HepG2 (cell line): Measurements from ENCODE around the gene PAK2. TPM values are rescaled to one million over a fixed set of nuclear protein-coding genes. Genes with fewer than 3 reads are reported as not detected.
A peak's percentile ranks its signal among the peaks of the same experiment; 100 is the strongest.

Experiments used
- ATAC-seq: fragments of 200-7000 bp; cut with Tn5 transposase; 3 replicates; pipeline ENCODE4 v1.9.1; 2020; ENCODE audit warnings: mild to moderate bottlenecking, moderate library complexity
- BruUV-seq: library from RNA; stranded (reverse); fragments of 400-500 nt; replicated peaks from 2 replicates; lab custom pipeline; 2021; lab: Mats Ljungman, UMichigan
- CTCF ChIA-PET: fragments of 300-600 bp; formaldehyde crosslinking; extraction: SDS; loops from one replicate; lab custom pipeline; 2021; ENCODE audit warnings: low total read pairs, inconsistent platforms, low intra/inter-chr PET ratio; lab: Yijun Ruan, JAX
- POLR2A ChIA-PET: fragments of 350-600 bp; sonication (Branson Sonifier 250); formaldehyde crosslinking; loops from one replicate; lab custom pipeline; 2020; ENCODE audit warnings: antibody characterized with exemption, inconsistent platforms; lab: Yijun Ruan, JAX
- DNase-seq: peaks from one replicate; pipeline ENCODE4 v3.0.0-alpha.2; 2015; ENCODE audit warnings: low spot score
- FAIRE-seq: peaks from 3 replicates; lab custom pipeline; 2011; peaks lifted over from hg19 to GRCh38; lab: Jason Lieb, UNC
- H2AFZ ChIP-seq: one replicate; pipeline ENCODE4 v1.6.1; 2011; ENCODE audit warnings: low read length, inconsistent platforms
- H3K27ac ChIP-seq: fragments of 300-600 bp; 3 replicates; pipeline ENCODE4 v1.8.0; 2011; ENCODE audit warnings: mixed run types, mild to moderate bottlenecking, mixed read lengths, low read length, inconsistent platforms; ENCODE audit not compliant: insufficient read depth; ENCODE audit errors: extremely low read length
- H3K27me3 ChIP-seq, 2 experiments: fragments of 200-600 bp in 1 of 2; 2 replicates in 1 of 2; 3 replicates in 1 of 2; pipeline versions ENCODE4 v1.6.0 to v1.8.0; 2011; ENCODE audit warnings: low read length in 2 of 2, mild to moderate bottlenecking in 2 of 2, moderate library complexity in 2 of 2, inconsistent platforms in 1 of 2; ENCODE audit not compliant: insufficient read depth in 2 of 2, control insufficient read depth in 1 of 2
- H3K36me3 ChIP-seq, 2 experiments: fragments of 200-600 bp in 1 of 2; replicated peaks in 1 of 2; 2 replicates in 1 of 2; 3 replicates in 1 of 2; pipeline versions ENCODE4 v1.5.1 to v1.8.0; 2011; ENCODE audit warnings: low read length in 2 of 2, inconsistent platforms in 1 of 2; ENCODE audit not compliant: insufficient read depth in 2 of 2, control insufficient read depth in 1 of 2
- H3K4me1 ChIP-seq: 2 replicates; pipeline ENCODE4 v1.5.1; 2012; ENCODE audit warnings: low read length, inconsistent platforms; ENCODE audit not compliant: insufficient read depth
- H3K4me2 ChIP-seq: 2 replicates; pipeline ENCODE4 v1.6.0; 2011; ENCODE audit warnings: low read depth, low read length, inconsistent platforms
- H3K4me3 ChIP-seq, 3 experiments: fragments of 200-600 bp in 1 of 3; sonication (generic), shearing (Covaris generic) in 1 of 3; replicated peaks in 1 of 3; 2 replicates each; pipeline ENCODE4 v1.5.1; 2011 to 2016; ENCODE audit warnings: low read length in 3 of 3, inconsistent platforms in 2 of 3, low read depth in 2 of 3, mild to moderate bottlenecking in 2 of 3, control low read depth in 1 of 3, mixed read lengths in 1 of 3; ENCODE audit not compliant: insufficient read depth in 1 of 3
- H3K79me2 ChIP-seq: one replicate; pipeline ENCODE4 v1.6.1; 2011; ENCODE audit warnings: low read length, inconsistent platforms; ENCODE audit not compliant: insufficient read depth
- H3K9ac ChIP-seq: 2 replicates; pipeline ENCODE4 v1.6.0; 2011; ENCODE audit warnings: mild to moderate bottlenecking, low read depth, low read length, inconsistent platforms; ENCODE audit not compliant: insufficient read depth
- H3K9me3 ChIP-seq: 2 replicates; pipeline ENCODE4 v1.5.1; 2012; ENCODE audit warnings: mild to moderate bottlenecking, low read length
- H4K20me1 ChIP-seq: 2 replicates; pipeline ENCODE4 v1.6.0; 2011; ENCODE audit warnings: inconsistent platforms, mild to moderate bottlenecking, low read length, moderate library complexity; ENCODE audit not compliant: insufficient read depth
- AGO2 ChIP-seq: fragments of 200-400 bp; formaldehyde crosslinking; optimal IDR thresholded peaks from 2 replicates; pipeline ENCODE3; 2017; ENCODE audit warnings: mild to moderate bottlenecking, low read depth, low read length, moderate library complexity
- ARNTL ChIP-seq: sonication (generic); formaldehyde crosslinking; IDR thresholded peaks from 2 replicates; pipeline ENCODE4 v1.4.0; 2020; ENCODE audit warnings: mild to moderate bottlenecking, missing genetic modification reagents
- MAZ ChIP-seq, 2 experiments: sonication (generic) in 1 of 2; formaldehyde crosslinking in 1 of 2; IDR thresholded peaks; 2 replicates each; pipeline versions ENCODE4 v1.5.0 to v1.6.1; 2012 to 2020; ENCODE audit warnings: low read depth in 2 of 2, mild to moderate bottlenecking in 2 of 2, borderline replicate concordance in 1 of 2, improper control_type of control experiment in 1 of 2, low read length in 1 of 2, missing genetic modification reagents in 1 of 2, moderate library complexity in 1 of 2
- NCOR1 ChIP-seq: fragments of 200-600 bp; sonication (generic); IDR thresholded peaks from 2 replicates; pipeline ENCODE4 v1.7.0; 2017; ENCODE audit warnings: antibody characterized with exemption, low read length, borderline replicate concordance
- NFE2L1 ChIP-seq: sonication (generic); formaldehyde crosslinking; IDR thresholded peaks from 2 replicates; pipeline ENCODE4 v1.4.0; 2020; ENCODE audit warnings: missing genetic modification reagents, mild to moderate bottlenecking, borderline replicate concordance
- RXRB ChIP-seq: IDR thresholded peaks from 2 replicates; pipeline ENCODE4 v1.6.1; 2016; ENCODE audit warnings: borderline replicate concordance, missing genetic modification reagents, missing compliant biosample characterization
- TBP ChIP-seq: sonication (generic); formaldehyde crosslinking; IDR thresholded peaks from 2 replicates; pipeline ENCODE4 v1.5.0; 2020; ENCODE audit warnings: missing genetic modification reagents
- ZBTB42 ChIP-seq: sonication (generic); formaldehyde crosslinking; IDR thresholded peaks from 2 replicates; pipeline ENCODE4 v1.5.0; 2020; ENCODE audit warnings: mild to moderate bottlenecking, missing genetic modification reagents
- ZGPAT ChIP-seq: IDR thresholded peaks from 2 replicates; pipeline ENCODE4 v1.6.1; 2016; ENCODE audit warnings: mild to moderate bottlenecking
- ZNF3 ChIP-seq: IDR thresholded peaks from 2 replicates; pipeline ENCODE4 v1.7.0; 2017; ENCODE audit warnings: inconsistent platforms
- ZNF354B ChIP-seq: sonication (generic); formaldehyde crosslinking; IDR thresholded peaks from 2 replicates; pipeline ENCODE4 v1.8.0; 2022; ENCODE audit warnings: mild to moderate bottlenecking, missing genetic modification reagents
- ZNF430 ChIP-seq: sonication (generic); formaldehyde crosslinking; IDR thresholded peaks from 2 replicates; pipeline ENCODE4 v1.9.0; 2021; ENCODE audit warnings: mild to moderate bottlenecking, missing genetic modification reagents
- ZNF451 ChIP-seq: sonication (generic); formaldehyde crosslinking; IDR thresholded peaks from 2 replicates; pipeline ENCODE4 v1.5.0; 2020; ENCODE audit warnings: mild to moderate bottlenecking, missing genetic modification reagents
- ZNF678 ChIP-seq: sonication (generic); formaldehyde crosslinking; IDR thresholded peaks from 2 replicates; pipeline ENCODE4 v1.4.0; 2020; ENCODE audit warnings: mild to moderate bottlenecking, missing genetic modification reagents
- WGBS: methylation state at CpG from one replicate; pipeline ENCODE4 v1.1.6; 2017; ENCODE audit warnings: low lambda C conversion rate; 5-methylcytosine and 5-hydroxymethylcytosine counted together
- in situ Hi-C: cut with HindIII; loops from 2 replicates; pipeline ENCODE4 v1.10.0; 2017; ENCODE audit warnings: low pct_unique_long_range_greater_than_20kb; ENCODE audit not compliant: extremely low pct_ligation_motif_present
- intact Hi-C: fragments of 100-400 bp; cut with micrococcal nuclease; formaldehyde crosslinking; loops from one replicate; pipeline ENCODE4 v1.10.0; 2022; ENCODE audit not compliant: unreplicated experiment
- polyA plus RNA-seq, 8 experiments: library from polyadenylated mRNA; depleted of rRNA in 3 of 8; stranded (reverse) in 7 of 8; unstranded in 1 of 8; fragments of >200 nt; fragmentation: Illumina TruSeq in 4 of 8; extraction: Trizol in 4 of 8; gene quantifications; 2 replicates each; pipeline versions ENCODE4 v1.2.1 to v1.2.3, GENCODE V29; 2011 to 2016; ENCODE audit warnings: low read depth in 4 of 8, missing spikeins in 1 of 8, mixed read lengths in 1 of 8; ENCODE audit not compliant: insufficient read depth in 1 of 8
- total RNA-seq, 5 experiments: library from RNA; depleted of rRNA; stranded (reverse); fragments of >200 nt; fragmentation: Illumina TruSeq; extraction: Trizol; gene quantifications; 2 replicates each; pipeline ENCODE4 v1.2.3, GENCODE V29; 2016; ENCODE audit warnings: low read depth in 1 of 5
- TF ChIP-seq, protein P1 (sequence below): sonication (generic); formaldehyde crosslinking; IDR thresholded peaks from 2 replicates; pipeline ENCODE4 v1.5.1; 2020; ENCODE audit warnings: missing genetic modification reagents, mild to moderate bottlenecking, borderline replicate concordance

The PAK2 gene
- total and polyA plus RNA-seq, 2 of the 13 experiments (the other 11 are each of a cell fraction or from before 2014, with no cell fraction given): 23.0 to 24.7 TPM

DNA sequence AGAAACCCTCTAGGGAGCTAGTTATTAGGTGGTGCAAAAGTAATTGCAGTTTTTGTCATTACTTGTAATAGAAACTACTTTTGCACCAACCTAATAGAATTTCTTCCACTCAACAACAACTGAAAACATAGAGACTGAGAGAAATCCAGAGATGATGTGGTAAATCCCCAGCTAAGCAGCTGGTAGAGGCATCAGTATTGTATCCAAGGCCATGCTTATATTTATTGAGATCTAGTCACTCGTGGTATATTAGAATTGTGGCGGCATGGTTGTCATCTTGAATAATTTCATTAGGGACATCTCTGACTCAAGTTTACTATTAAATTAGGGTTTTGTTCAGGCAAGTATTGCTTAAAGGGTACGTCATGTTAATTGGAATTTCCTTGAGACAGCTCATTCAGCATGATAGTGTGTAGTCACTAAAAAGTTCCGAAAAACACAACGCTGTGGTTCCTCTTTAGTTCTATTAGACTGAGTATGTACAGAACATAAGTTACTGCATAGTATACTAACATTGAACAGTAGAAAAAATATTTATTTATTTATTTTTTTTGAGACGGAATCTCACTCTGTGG, 35.3 kb downstream of the PAK2 start:
- no peak for FAIRE-seq
- peaks cover 1 to 7% of the 10 kb centered on the region in 2 experiments; a peak in 2 of 5 replicates for H3K36me3 ChIP-seq

DNA sequence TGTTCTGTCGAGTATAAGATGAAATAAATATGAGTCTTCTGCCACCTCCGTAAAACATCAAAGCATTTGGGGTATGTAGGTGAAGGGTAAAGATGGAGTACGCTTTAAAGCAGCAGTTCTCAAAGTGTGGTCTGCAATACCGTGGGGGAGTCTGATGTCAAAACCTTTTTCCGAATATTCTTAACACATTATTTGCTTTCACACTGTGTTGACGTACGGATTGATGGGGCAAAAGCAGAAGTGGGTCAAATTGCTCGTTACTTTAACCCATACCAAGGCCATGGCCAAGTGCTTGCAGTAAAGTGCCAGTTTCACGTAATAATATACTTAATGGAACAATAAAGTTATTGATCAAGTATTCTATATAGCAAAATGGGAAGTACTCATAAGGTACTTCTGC, 36.3 kb downstream of the PAK2 start:
- no peak for DNase-seq
- peaks cover 93% of the 10 kb centered on the region for H3K79me2 ChIP-seq
- ChIA-PET CTCF (no interaction called here), POLR2A (no interaction called here)
- no peak overlapping the region for H3K4me2 ChIP-seq
- 92% methylated on average over 9 of the region's 9 CpGs for WGBS
- H4K20me1 ChIP-seq: peaks cover 24% of the 10 kb centered on the region
- no peaks in the 10 kb centered on the region for H3K9me3 ChIP-seq
- H3K36me3 ChIP-seq: peaks cover 1 to 7% of the 10 kb centered on the region in 2 experiments; a peak in 2 of 5 replicates
- ATAC-seq: no peak
- H2AFZ ChIP-seq: no peak overlapping the region
- BruUV-seq: no TSS peak
- in situ Hi-C loops (no loop called here), intact Hi-C loops (no loop called here)
- no peak overlapping the region for H3K9ac ChIP-seq
- H3K4me3 ChIP-seq: no peak overlapping the region
- H3K27me3 ChIP-seq: no peaks in the 10 kb centered on the region
- no peak overlapping the region for H3K27ac ChIP-seq
- peaks cover 44% of the 10 kb centered on the region for H3K4me1 ChIP-seq
- no peak for FAIRE-seq
- TF ChIP-seq ZNF451 (CRISPR knock-in tag): no peak
- TF ChIP-seq ZNF354B (CRISPR knock-in tag): no peak
- TF ChIP-seq NFE2L1 (CRISPR knock-in tag): no peak
- no peak for TF ChIP-seq TBP (CRISPR knock-in tag)
- TF ChIP-seq, protein P1, sequence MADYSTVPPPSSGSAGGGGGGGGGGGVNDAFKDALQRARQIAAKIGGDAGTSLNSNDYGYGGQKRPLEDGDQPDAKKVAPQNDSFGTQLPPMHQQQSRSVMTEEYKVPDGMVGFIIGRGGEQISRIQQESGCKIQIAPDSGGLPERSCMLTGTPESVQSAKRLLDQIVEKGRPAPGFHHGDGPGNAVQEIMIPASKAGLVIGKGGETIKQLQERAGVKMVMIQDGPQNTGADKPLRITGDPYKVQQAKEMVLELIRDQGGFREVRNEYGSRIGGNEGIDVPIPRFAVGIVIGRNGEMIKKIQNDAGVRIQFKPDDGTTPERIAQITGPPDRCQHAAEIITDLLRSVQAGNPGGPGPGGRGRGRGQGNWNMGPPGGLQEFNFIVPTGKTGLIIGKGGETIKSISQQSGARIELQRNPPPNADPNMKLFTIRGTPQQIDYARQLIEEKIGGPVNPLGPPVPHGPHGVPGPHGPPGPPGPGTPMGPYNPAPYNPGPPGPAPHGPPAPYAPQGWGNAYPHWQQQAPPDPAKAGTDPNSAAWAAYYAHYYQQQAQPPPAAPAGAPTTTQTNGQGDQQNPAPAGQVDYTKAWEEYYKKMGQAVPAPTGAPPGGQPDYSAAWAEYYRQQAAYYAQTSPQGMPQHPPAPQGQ (CRISPR knock-in tag): no peak
- TF ChIP-seq ARNTL (CRISPR knock-in tag): no peak
- TF ChIP-seq AGO2: no peak
- TF ChIP-seq ZBTB42 (CRISPR knock-in tag): no peak
- no peak for TF ChIP-seq ZNF3
- no peak for TF ChIP-seq MAZ (IDR thresholded peaks at IDR 0.05; ENCODE audit: borderline replicate concordance, low read depth, low read length)
- no peak for TF ChIP-seq MAZ (CRISPR knock-in tag; IDR thresholded peaks at IDR 0.05; ENCODE audit: low read depth)
- no peak for TF ChIP-seq ZNF678 (CRISPR knock-in tag)

More for the DNA sequence above, 35.3 kb downstream of the PAK2 start:
- Histone ChIP-seq H3K9ac (no peak overlapping the region), H3K4me3 (no peak overlapping the region), H3K79me2 (peaks cover 94% of the 10 kb centered on the region), H3K9me3 (no peaks in the 10 kb centered on the region), H4K20me1 (peaks cover 24% of the 10 kb centered on the region), H3K4me1 (peaks cover 46% of the 10 kb centered on the region), H3K4me2 (peak overlapping the region; percentile 0; the same call in 1 of the 2 replicates), H3K27me3 (no peaks in the 10 kb centered on the region), H3K27ac (peak overlapping the region; percentile 39)
- no peak for ATAC-seq
- DNase-seq: no peak
- intact Hi-C loops: no loop called here
- ChIA-PET POLR2A (interaction anchor here (1.5 kb wide), 1 partner anchor 35 kb away, joined by 8 read pairs; the partner anchor contains the start of gene PAK2), CTCF (no interaction called here)
- BruUV-seq: no TSS peak
- WGBS: 97% methylated on average over 6 of the region's 6 CpGs
- TF ChIP-seq ZGPAT (0 out of 2 replicates have a peak, but pooled peaks have one; percentile 2), ZNF430 (CRISPR knock-in tag) (no peak), NCOR1 (peak; percentile 5; the same call in 1 of the 2 replicates), RXRB (CRISPR knock-in tag) (peak; percentile 2)
- TF ChIP-seq, all 625 proteins: peak for 3
- no peak overlapping the region for H2AFZ ChIP-seq
- in situ Hi-C loops: no loop called here
